Upper lobe of left lung (tissue), 4 donors: Measurements from ENCODE around the gene COMMD10.

Experiments
- EP300 ChIP-seq, 4 donors: sonication (generic); formaldehyde crosslinking; IDR thresholded peaks; one replicate each; pipeline ENCODE4 v1.5.1; 2017; ENCODE audit warnings: antibody characterized with exemption in 4 of 4, control low read depth in 2 of 4
- POLR2A ChIP-seq, 4 donors: fragments of 450-650 bp; IDR thresholded peaks; one replicate each; pipeline ENCODE4 v1.5.1; 2016 to 2017; ENCODE audit warnings: antibody characterized with exemption in 4 of 4, mild to moderate bottlenecking in 2 of 4
- POLR2AphosphoS5 ChIP-seq, 2 donors: sonication (generic); formaldehyde crosslinking; IDR thresholded peaks; one replicate each; pipeline ENCODE4 v1.5.1; 2017; ENCODE audit warnings: antibody characterized with exemption in 2 of 2
- TF ChIP-seq, protein P1 (sequence below), 6 experiments: fragments of 450-650 bp in 4 of 6; fragments of 200-600 bp in 2 of 6; sonication (generic) in 2 of 6; IDR thresholded peaks; one replicate each; pipeline ENCODE4 v1.5.1; 2016 to 2019; ENCODE audit warnings: antibody characterized with exemption in 6 of 6

DNA sequence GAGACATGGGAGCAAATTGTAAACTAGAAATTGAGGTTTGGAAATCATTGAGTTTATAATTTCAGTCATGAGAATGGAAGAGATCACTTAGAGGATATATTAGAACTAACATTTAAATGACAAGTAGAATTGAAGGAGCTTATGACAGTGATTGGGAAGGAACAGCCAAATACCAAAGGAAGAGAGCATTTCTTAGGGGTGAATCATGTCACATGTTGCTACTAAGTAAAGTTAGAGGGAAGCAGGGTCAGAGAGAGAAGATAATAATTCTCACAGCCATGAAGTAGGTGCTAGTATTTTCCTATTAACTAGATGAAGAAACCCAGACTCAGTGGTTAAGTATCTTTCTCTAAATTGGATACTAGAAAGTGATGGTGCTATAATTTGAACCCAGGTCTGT is 59.3 kb downstream of the COMMD10 start:
- TF ChIP-seq, protein P1, sequence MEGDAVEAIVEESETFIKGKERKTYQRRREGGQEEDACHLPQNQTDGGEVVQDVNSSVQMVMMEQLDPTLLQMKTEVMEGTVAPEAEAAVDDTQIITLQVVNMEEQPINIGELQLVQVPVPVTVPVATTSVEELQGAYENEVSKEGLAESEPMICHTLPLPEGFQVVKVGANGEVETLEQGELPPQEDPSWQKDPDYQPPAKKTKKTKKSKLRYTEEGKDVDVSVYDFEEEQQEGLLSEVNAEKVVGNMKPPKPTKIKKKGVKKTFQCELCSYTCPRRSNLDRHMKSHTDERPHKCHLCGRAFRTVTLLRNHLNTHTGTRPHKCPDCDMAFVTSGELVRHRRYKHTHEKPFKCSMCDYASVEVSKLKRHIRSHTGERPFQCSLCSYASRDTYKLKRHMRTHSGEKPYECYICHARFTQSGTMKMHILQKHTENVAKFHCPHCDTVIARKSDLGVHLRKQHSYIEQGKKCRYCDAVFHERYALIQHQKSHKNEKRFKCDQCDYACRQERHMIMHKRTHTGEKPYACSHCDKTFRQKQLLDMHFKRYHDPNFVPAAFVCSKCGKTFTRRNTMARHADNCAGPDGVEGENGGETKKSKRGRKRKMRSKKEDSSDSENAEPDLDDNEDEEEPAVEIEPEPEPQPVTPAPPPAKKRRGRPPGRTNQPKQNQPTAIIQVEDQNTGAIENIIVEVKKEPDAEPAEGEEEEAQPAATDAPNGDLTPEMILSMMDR (IDR thresholded peaks at IDR 0.05) = no peak
- no peak for TF ChIP-seq POLR2AphosphoS5 (IDR thresholded peaks at IDR 0.05)
- no peak for TF ChIP-seq POLR2A (IDR thresholded peaks at IDR 0.05)
- TF ChIP-seq EP300 (IDR thresholded peaks at IDR 0.05) = no peak
